HepG2 (cell line): ENCODE results near the gene GUCY1A2. TPM values are rescaled to one million over a fixed set of nuclear protein-coding genes. Genes with fewer than 3 reads are reported as not detected.

Source experiments
- ATAC-seq: fragments of 200-7000 bp; cut with Tn5 transposase; 3 replicates; pipeline ENCODE4 v1.9.1; 2020; ENCODE audit warnings: mild to moderate bottlenecking, moderate library complexity
- BruUV-seq: library from RNA; stranded (reverse); fragments of 400-500 nt; replicated peaks from 2 replicates; lab custom pipeline; 2021; lab: Mats Ljungman, UMichigan
- CTCF ChIA-PET: fragments of 300-600 bp; formaldehyde crosslinking; extraction: SDS; loops from one replicate; lab custom pipeline; 2021; ENCODE audit warnings: low total read pairs, inconsistent platforms, low intra/inter-chr PET ratio; lab: Yijun Ruan, JAX
- POLR2A ChIA-PET: fragments of 350-600 bp; sonication (Branson Sonifier 250); formaldehyde crosslinking; loops from one replicate; lab custom pipeline; 2020; ENCODE audit warnings: antibody characterized with exemption, inconsistent platforms; lab: Yijun Ruan, JAX
- DNase-seq: peaks from one replicate; pipeline ENCODE4 v3.0.0-alpha.2; 2015; ENCODE audit warnings: low spot score
- FAIRE-seq: peaks from 3 replicates; lab custom pipeline; 2011; peaks lifted over from hg19 to GRCh38; lab: Jason Lieb, UNC
- H2AFZ ChIP-seq: one replicate; pipeline ENCODE4 v1.6.1; 2011; ENCODE audit warnings: low read length, inconsistent platforms
- H3K27ac ChIP-seq: fragments of 300-600 bp; 3 replicates; pipeline ENCODE4 v1.8.0; 2011; ENCODE audit warnings: mixed run types, mild to moderate bottlenecking, mixed read lengths, low read length, inconsistent platforms; ENCODE audit not compliant: insufficient read depth; ENCODE audit errors: extremely low read length
- H3K27me3 ChIP-seq, 2 experiments: fragments of 200-600 bp in 1 of 2; 2 replicates in 1 of 2; 3 replicates in 1 of 2; pipeline versions ENCODE4 v1.6.0 to v1.8.0; 2011; ENCODE audit warnings: low read length in 2 of 2, mild to moderate bottlenecking in 2 of 2, moderate library complexity in 2 of 2, inconsistent platforms in 1 of 2; ENCODE audit not compliant: insufficient read depth in 2 of 2, control insufficient read depth in 1 of 2
- H3K36me3 ChIP-seq, 2 experiments: fragments of 200-600 bp in 1 of 2; replicated peaks in 1 of 2; 2 replicates in 1 of 2; 3 replicates in 1 of 2; pipeline versions ENCODE4 v1.5.1 to v1.8.0; 2011; ENCODE audit warnings: low read length in 2 of 2, inconsistent platforms in 1 of 2; ENCODE audit not compliant: insufficient read depth in 2 of 2, control insufficient read depth in 1 of 2
- H3K4me1 ChIP-seq: 2 replicates; pipeline ENCODE4 v1.5.1; 2012; ENCODE audit warnings: low read length, inconsistent platforms; ENCODE audit not compliant: insufficient read depth
- H3K4me2 ChIP-seq: 2 replicates; pipeline ENCODE4 v1.6.0; 2011; ENCODE audit warnings: low read depth, low read length, inconsistent platforms
- H3K4me3 ChIP-seq, 3 experiments: fragments of 200-600 bp in 1 of 3; sonication (generic), shearing (Covaris generic) in 1 of 3; replicated peaks in 1 of 3; 2 replicates each; pipeline ENCODE4 v1.5.1; 2011 to 2016; ENCODE audit warnings: low read length in 3 of 3, inconsistent platforms in 2 of 3, low read depth in 2 of 3, mild to moderate bottlenecking in 2 of 3, control low read depth in 1 of 3, mixed read lengths in 1 of 3; ENCODE audit not compliant: insufficient read depth in 1 of 3
- H3K79me2 ChIP-seq: one replicate; pipeline ENCODE4 v1.6.1; 2011; ENCODE audit warnings: low read length, inconsistent platforms; ENCODE audit not compliant: insufficient read depth
- H3K9ac ChIP-seq: 2 replicates; pipeline ENCODE4 v1.6.0; 2011; ENCODE audit warnings: mild to moderate bottlenecking, low read depth, low read length, inconsistent platforms; ENCODE audit not compliant: insufficient read depth
- H3K9me3 ChIP-seq: 2 replicates; pipeline ENCODE4 v1.5.1; 2012; ENCODE audit warnings: mild to moderate bottlenecking, low read length
- H4K20me1 ChIP-seq: 2 replicates; pipeline ENCODE4 v1.6.0; 2011; ENCODE audit warnings: inconsistent platforms, mild to moderate bottlenecking, low read length, moderate library complexity; ENCODE audit not compliant: insufficient read depth
- KMT2B ChIP-seq: IDR thresholded peaks from 2 replicates; pipeline ENCODE4 v1.6.1; 2016; ENCODE audit warnings: missing genetic modification reagents, missing compliant biosample characterization
- POLR2G ChIP-seq: fragments of 200-400 bp; formaldehyde crosslinking; IDR thresholded peaks from 2 replicates; pipeline ENCODE4 v1.6.1; 2018; ENCODE audit warnings: mild to moderate bottlenecking, low read depth, low read length, moderate library complexity
- PREB ChIP-seq: sonication (generic); formaldehyde crosslinking; IDR thresholded peaks from 2 replicates; pipeline ENCODE4 v1.4.0; 2020; ENCODE audit warnings: missing genetic modification reagents
- SNAPC2 ChIP-seq: sonication (generic); formaldehyde crosslinking; IDR thresholded peaks from 2 replicates; pipeline ENCODE4 v1.8.1; 2022; ENCODE audit warnings: mild to moderate bottlenecking, missing genetic modification reagents
- ZBTB44 ChIP-seq: sonication (generic); formaldehyde crosslinking; IDR thresholded peaks from 2 replicates; pipeline ENCODE4 v1.4.0; 2020; ENCODE audit warnings: missing genetic modification reagents
- ZBTB7B ChIP-seq: sonication (generic); formaldehyde crosslinking; IDR thresholded peaks from 2 replicates; pipeline ENCODE4 v1.4.0; 2020; ENCODE audit warnings: missing genetic modification reagents
- ZBTB8A ChIP-seq: sonication (generic); formaldehyde crosslinking; IDR thresholded peaks from 2 replicates; pipeline ENCODE4 v1.4.0; 2020; ENCODE audit warnings: mild to moderate bottlenecking, low read depth, missing genetic modification reagents, borderline replicate concordance
- ZNF225 ChIP-seq: sonication (generic); formaldehyde crosslinking; IDR thresholded peaks from 2 replicates; pipeline ENCODE4 v1.4.0; 2020; ENCODE audit warnings: mild to moderate bottlenecking, missing genetic modification reagents
- ZNF530 ChIP-seq: sonication (generic); formaldehyde crosslinking; IDR thresholded peaks from 2 replicates; pipeline ENCODE4 v1.5.0; 2020; ENCODE audit warnings: low read depth, mild to moderate bottlenecking, missing genetic modification reagents
- ZNF546 ChIP-seq: sonication (generic); formaldehyde crosslinking; conservative IDR thresholded peaks from 2 replicates; pipeline ENCODE4 v1.8.1; 2023; ENCODE audit warnings: mild to moderate bottlenecking, missing genetic modification reagents
- ZNF883 ChIP-seq: sonication (generic); formaldehyde crosslinking; IDR thresholded peaks from 2 replicates; pipeline ENCODE4 v1.5.1; 2020; ENCODE audit warnings: mild to moderate bottlenecking, missing genetic modification reagents; ENCODE audit errors: not compliant biosample characterization
- WGBS: methylation state at CpG from one replicate; pipeline ENCODE4 v1.1.6; 2017; ENCODE audit warnings: low lambda C conversion rate; 5-methylcytosine and 5-hydroxymethylcytosine counted together
- in situ Hi-C: cut with HindIII; loops from 2 replicates; pipeline ENCODE4 v1.10.0; 2017; ENCODE audit warnings: low pct_unique_long_range_greater_than_20kb; ENCODE audit not compliant: extremely low pct_ligation_motif_present
- intact Hi-C: fragments of 100-400 bp; cut with micrococcal nuclease; formaldehyde crosslinking; loops from one replicate; pipeline ENCODE4 v1.10.0; 2022; ENCODE audit not compliant: unreplicated experiment
- polyA plus RNA-seq, 8 experiments: library from polyadenylated mRNA; depleted of rRNA in 3 of 8; stranded (reverse) in 7 of 8; unstranded in 1 of 8; fragments of >200 nt; fragmentation: Illumina TruSeq in 4 of 8; extraction: Trizol in 4 of 8; gene quantifications; 2 replicates each; pipeline versions ENCODE4 v1.2.1 to v1.2.3, GENCODE V29; 2011 to 2016; ENCODE audit warnings: low read depth in 4 of 8, missing spikeins in 1 of 8, mixed read lengths in 1 of 8; ENCODE audit not compliant: insufficient read depth in 1 of 8
- total RNA-seq, 5 experiments: library from RNA; depleted of rRNA; stranded (reverse); fragments of >200 nt; fragmentation: Illumina TruSeq; extraction: Trizol; gene quantifications; 2 replicates each; pipeline ENCODE4 v1.2.3, GENCODE V29; 2016; ENCODE audit warnings: low read depth in 1 of 5

Gene GUCY1A2
- total and polyA plus RNA-seq, 2 of the 13 experiments (the other 11 are each of a cell fraction or from before 2014, with no cell fraction given) = 0.01 to 0.07 TPM

- H3K9me3 ChIP-seq = no peaks in the 10 kb centered on the region
- no TSS peak for BruUV-seq
- no peak overlapping the region for H3K4me2 ChIP-seq
- no peaks in the 10 kb centered on the region for H3K27me3 ChIP-seq
- 23% methylated on average over 5 of the region's 5 CpGs for WGBS
- no peak overlapping the region for H3K4me3 ChIP-seq
- H3K79me2 ChIP-seq = no peaks in the 10 kb centered on the region
- ATAC-seq = no peak
- in situ Hi-C loops (no loop called here), intact Hi-C loops (no loop called here)
- FAIRE-seq = no peak
- no peak overlapping the region for H3K9ac ChIP-seq
- no peak overlapping the region for H3K27ac ChIP-seq
- CTCF ChIA-PET = no interaction called here
- TF ChIP-seq ZBTB8A (CRISPR knock-in tag) (no peak), SNAPC2 (CRISPR knock-in tag) (no peak), PREB (CRISPR knock-in tag) (no peak), ZBTB7B (CRISPR knock-in tag) (no peak), ZBTB44 (CRISPR knock-in tag) (no peak), KMT2B (CRISPR knock-in tag) (no peak), POLR2G (no peak), ZNF225 (CRISPR knock-in tag) (no peak), ZNF883 (CRISPR knock-in tag) (no peak), ZNF530 (CRISPR knock-in tag) (no peak), ZNF546 (CRISPR knock-in tag) (no peak)
- H3K4me1 ChIP-seq = no peaks in the 10 kb centered on the region
- DNase-seq = no peak
- H3K36me3 ChIP-seq = no peaks in the 10 kb centered on the region
- POLR2A ChIA-PET = no interaction called here
- H4K20me1 ChIP-seq = no peaks in the 10 kb centered on the region
- no peak overlapping the region for H2AFZ ChIP-seq
These were observed 189.3 kb downstream of the GUCY1A2 start for GRCh38 chr11:106828976-106829375.
